MM.1S (cell line): ENCODE results near the gene PLEKHH2.

ENCODE experiments used
- DNase-seq: peaks from one replicate; pipeline ENCODE4 v3.0.0-alpha.2; 2015
- H2AFZ ChIP-seq: fragments of 300-600 bp; sonication (generic); 2 replicates; pipeline ENCODE4 v1.6.0; 2016; ENCODE audit warnings: antibody characterized with exemption, low read length
- H3F3A ChIP-seq: fragments of 300-600 bp; sonication (generic); 2 replicates; pipeline ENCODE4 v1.6.1; 2016; ENCODE audit warnings: mild to moderate bottlenecking, antibody characterized with exemption, low read length, moderate library complexity, mixed read lengths; ENCODE audit not compliant: insufficient read depth
- H3K27ac ChIP-seq: fragments of 300-600 bp; sonication (generic); 2 replicates; pipeline ENCODE4 v1.5.1; 2016; ENCODE audit warnings: mild to moderate bottlenecking, low read length
- H3K27me3 ChIP-seq: fragments of 300-600 bp; sonication (generic); replicated peaks from 2 replicates; pipeline ENCODE4 v1.6.0; 2016; ENCODE audit warnings: low read length; ENCODE audit not compliant: insufficient read depth
- H3K36me3 ChIP-seq: fragments of 300-600 bp; sonication (generic); replicated peaks from 2 replicates; pipeline ENCODE4 v1.6.1; 2016; ENCODE audit warnings: mild to moderate bottlenecking, low read length, mixed read lengths; ENCODE audit not compliant: insufficient read depth
- H3K4me1 ChIP-seq: fragments of 300-600 bp; sonication (generic); 2 replicates; pipeline ENCODE4 v1.6.1; 2016; ENCODE audit warnings: low read length, mixed read lengths
- H3K4me2 ChIP-seq: fragments of 300-600 bp; sonication (generic); 2 replicates; pipeline ENCODE4 v1.6.0; 2016; ENCODE audit warnings: low read depth, low read length
- H3K4me3 ChIP-seq: fragments of 300-600 bp; sonication (generic); 2 replicates; pipeline ENCODE4 v1.5.1; 2016; ENCODE audit warnings: low read length, mixed read lengths
- H3K79me2 ChIP-seq: fragments of 300-600 bp; sonication (generic); 2 replicates; pipeline ENCODE4 v1.6.1; 2016; ENCODE audit warnings: mixed run types, low read length, mixed read lengths
- H3K9ac ChIP-seq: fragments of 300-600 bp; sonication (generic); 2 replicates; pipeline ENCODE4 v1.6.1; 2016; ENCODE audit warnings: low read length, mixed read lengths
- H3K9me2 ChIP-seq: fragments of 300-600 bp; sonication (generic); replicated peaks from 2 replicates; pipeline ENCODE4 v1.6.1; 2016; ENCODE audit warnings: mild to moderate bottlenecking, low read length, mixed read lengths; ENCODE audit not compliant: insufficient read depth
- H3K9me3 ChIP-seq: fragments of 300-600 bp; sonication (generic); replicated peaks from 2 replicates; pipeline ENCODE4 v1.6.1; 2016; ENCODE audit warnings: mild to moderate bottlenecking, low read length, mixed read lengths; ENCODE audit not compliant: insufficient read depth
- H4K20me1 ChIP-seq: fragments of 300-600 bp; sonication (generic); 2 replicates; pipeline ENCODE4 v1.6.1; 2016; ENCODE audit warnings: mild to moderate bottlenecking, low read length, moderate library complexity, mixed read lengths; ENCODE audit not compliant: insufficient read depth
- EZH2 ChIP-seq: fragments of 300-600 bp; sonication (generic); optimal IDR thresholded peaks from 2 replicates; pipeline ENCODE3; 2017; ENCODE audit warnings: low read depth, mild to moderate bottlenecking, antibody characterized with exemption, low read length, mixed read lengths
- EZH2phosphoT487 ChIP-seq: fragments of 300-600 bp; sonication (generic); IDR thresholded peaks from 2 replicates; pipeline ENCODE4 v1.6.1; 2018; ENCODE audit warnings: antibody characterized with exemption, low read length
- TF ChIP-seq, protein P1 (sequence below): fragments of 300-600 bp; sonication (generic); IDR thresholded peaks from 2 replicates; pipeline ENCODE4 v1.5.1; 2016; ENCODE audit warnings: antibody characterized with exemption, low read length, mixed read lengths

Gene PLEKHH2

DNA sequence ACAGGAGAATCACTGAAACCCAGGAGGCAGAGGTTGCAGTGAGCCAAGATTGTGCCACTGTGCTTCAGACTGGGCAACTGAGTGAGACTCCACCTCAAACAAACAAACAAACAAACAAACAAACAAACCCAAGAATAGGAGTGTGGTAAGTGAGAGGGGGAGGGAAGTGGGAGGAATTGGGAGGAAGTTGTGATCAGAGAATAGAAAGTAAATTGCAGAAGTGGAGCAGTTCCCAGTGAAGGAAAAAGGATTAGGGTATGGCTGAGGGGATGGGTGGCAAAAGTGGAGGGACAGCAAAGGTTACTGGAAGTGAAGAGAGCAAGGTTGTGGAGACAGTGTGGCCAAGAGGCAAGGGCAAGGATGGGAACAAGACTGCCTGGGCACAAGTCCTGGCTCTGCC, 80.3 kb downstream of the PLEKHH2 start:
- TF ChIP-seq EZH2: no peak
- Histone ChIP-seq H3K36me3 (no peaks in the 10 kb centered on the region), H3K9me3 (no peaks in the 10 kb centered on the region), H3K4me1 (no peaks in the 10 kb centered on the region), H3K27ac (no peak overlapping the region), H3K4me2 (no peak overlapping the region), H3K9ac (no peak overlapping the region), H2AFZ (no peak overlapping the region), H3F3A (no peaks in the 10 kb centered on the region), H3K79me2 (no peaks in the 10 kb centered on the region), H4K20me1 (no peaks in the 10 kb centered on the region; the same call in 1 of the 2 replicates), H3K9me2 (no peaks in the 10 kb centered on the region), H3K4me3 (no peak overlapping the region), H3K27me3 (no peaks in the 10 kb centered on the region)
- no peak for DNase-seq

DNA sequence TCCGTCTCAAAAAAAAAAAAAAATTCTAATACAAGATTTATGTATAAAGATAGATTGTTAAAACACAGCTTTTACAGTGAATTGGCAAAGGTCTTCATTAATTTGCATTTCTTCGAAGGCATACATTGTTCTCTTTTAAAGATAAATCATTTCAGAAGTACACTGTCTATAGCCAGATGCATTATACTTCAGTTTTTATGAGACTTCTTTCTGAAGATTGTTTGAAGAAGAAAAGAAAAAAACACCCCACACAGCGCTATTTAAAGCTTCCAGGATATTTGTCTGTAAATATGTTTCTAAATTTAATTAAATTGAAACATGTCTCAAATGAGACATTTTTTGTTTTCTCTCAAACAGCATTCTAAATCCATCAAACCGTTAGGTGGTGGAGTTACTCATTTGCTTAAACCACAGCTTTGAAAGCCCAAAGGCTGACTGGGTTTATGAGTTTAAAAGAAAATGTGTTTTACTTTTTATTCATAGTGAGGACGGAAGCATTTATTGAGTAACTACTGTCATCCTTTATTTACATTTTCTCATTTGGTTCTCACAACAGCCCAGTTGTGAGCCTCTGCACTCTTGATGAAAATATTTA, 81.6 kb downstream of the PLEKHH2 start:
- Histone ChIP-seq H3K4me3 (no peak overlapping the region), H3K27me3 (no peaks in the 10 kb centered on the region), H4K20me1 (no peaks in the 10 kb centered on the region; the same call in 1 of the 2 replicates), H3K27ac (no peak overlapping the region), H2AFZ (no peak overlapping the region), H3F3A (no peaks in the 10 kb centered on the region), H3K4me2 (no peak overlapping the region), H3K9me3 (no peaks in the 10 kb centered on the region), H3K79me2 (no peaks in the 10 kb centered on the region), H3K36me3 (no peaks in the 10 kb centered on the region), H3K4me1 (no peaks in the 10 kb centered on the region), H3K9me2 (no peaks in the 10 kb centered on the region), H3K9ac (no peak overlapping the region)
- TF ChIP-seq EZH2phosphoT487: no peak
- TF ChIP-seq, protein P1, sequence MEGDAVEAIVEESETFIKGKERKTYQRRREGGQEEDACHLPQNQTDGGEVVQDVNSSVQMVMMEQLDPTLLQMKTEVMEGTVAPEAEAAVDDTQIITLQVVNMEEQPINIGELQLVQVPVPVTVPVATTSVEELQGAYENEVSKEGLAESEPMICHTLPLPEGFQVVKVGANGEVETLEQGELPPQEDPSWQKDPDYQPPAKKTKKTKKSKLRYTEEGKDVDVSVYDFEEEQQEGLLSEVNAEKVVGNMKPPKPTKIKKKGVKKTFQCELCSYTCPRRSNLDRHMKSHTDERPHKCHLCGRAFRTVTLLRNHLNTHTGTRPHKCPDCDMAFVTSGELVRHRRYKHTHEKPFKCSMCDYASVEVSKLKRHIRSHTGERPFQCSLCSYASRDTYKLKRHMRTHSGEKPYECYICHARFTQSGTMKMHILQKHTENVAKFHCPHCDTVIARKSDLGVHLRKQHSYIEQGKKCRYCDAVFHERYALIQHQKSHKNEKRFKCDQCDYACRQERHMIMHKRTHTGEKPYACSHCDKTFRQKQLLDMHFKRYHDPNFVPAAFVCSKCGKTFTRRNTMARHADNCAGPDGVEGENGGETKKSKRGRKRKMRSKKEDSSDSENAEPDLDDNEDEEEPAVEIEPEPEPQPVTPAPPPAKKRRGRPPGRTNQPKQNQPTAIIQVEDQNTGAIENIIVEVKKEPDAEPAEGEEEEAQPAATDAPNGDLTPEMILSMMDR: no peak
- no peak for TF ChIP-seq EZH2
- DNase-seq: no peak

DNA sequence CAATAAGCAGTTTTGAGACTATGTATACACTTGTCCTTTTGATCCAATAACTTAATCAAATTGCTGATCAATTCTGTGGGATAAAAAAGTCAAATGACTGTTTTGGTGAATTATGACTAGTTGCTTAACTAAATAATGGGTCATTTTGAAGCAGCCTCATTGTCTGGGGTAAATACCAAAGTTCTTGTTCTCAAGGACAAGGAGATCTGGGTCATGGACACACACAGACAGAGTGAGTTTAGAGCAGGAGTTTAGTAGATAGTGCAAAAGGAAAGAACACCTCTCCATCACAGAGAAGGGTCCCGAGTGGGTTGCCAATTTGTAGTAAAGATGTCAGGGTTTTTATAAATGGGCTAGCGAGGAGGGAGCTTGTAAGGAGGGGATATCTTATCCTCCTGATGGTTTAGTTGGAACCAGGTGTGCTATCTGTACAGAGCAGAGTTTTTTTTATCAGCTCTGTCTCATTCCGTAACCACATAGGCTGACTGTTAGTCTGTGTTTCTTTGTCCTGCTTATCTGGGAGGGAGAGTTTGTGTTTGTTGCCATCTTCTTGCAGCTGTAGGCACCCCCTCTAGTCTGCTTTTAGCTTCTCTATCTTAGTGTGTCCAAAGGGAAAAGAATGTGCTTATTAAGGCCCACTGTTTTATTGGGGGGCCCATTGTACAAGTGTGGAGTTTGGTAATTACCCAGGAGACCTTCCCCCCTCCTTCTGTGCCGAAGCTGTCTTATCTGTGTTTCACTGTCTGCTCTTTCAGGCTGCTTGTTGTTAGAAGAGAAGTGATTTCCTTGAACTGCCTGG, 87.9 kb downstream of the PLEKHH2 start:
- H3K4me1 ChIP-seq: no peaks in the 10 kb centered on the region
- no peaks in the 10 kb centered on the region for H4K20me1 ChIP-seq
- no peak overlapping the region for H3K9ac ChIP-seq
- H3K4me3 ChIP-seq: no peak overlapping the region
- no peaks in the 10 kb centered on the region for H3K36me3 ChIP-seq
- no peaks in the 10 kb centered on the region for H3K27me3 ChIP-seq
- H2AFZ ChIP-seq: no peak overlapping the region
- H3K79me2 ChIP-seq: no peaks in the 10 kb centered on the region
- H3K9me2 ChIP-seq: no peaks in the 10 kb centered on the region
- H3K4me2 ChIP-seq: no peak overlapping the region
- H3K27ac ChIP-seq: no peak overlapping the region
- TF ChIP-seq EZH2: no peak
- TF ChIP-seq, protein P1: no peak
- no peak for TF ChIP-seq EZH2phosphoT487
- no peaks in the 10 kb centered on the region for H3K9me3 ChIP-seq
- DNase-seq: no peak
- H3F3A ChIP-seq: no peaks in the 10 kb centered on the region
